ENCODE results near the gene ELMO1. TPM values are rescaled to one million over a fixed set of nuclear protein-coding genes. Genes with fewer than 3 reads are reported as not detected.

Gene ELMO1
- total and polyA plus RNA-seq, 10 donors = 26.0 to 494 (median 201) TPM

DNA sequence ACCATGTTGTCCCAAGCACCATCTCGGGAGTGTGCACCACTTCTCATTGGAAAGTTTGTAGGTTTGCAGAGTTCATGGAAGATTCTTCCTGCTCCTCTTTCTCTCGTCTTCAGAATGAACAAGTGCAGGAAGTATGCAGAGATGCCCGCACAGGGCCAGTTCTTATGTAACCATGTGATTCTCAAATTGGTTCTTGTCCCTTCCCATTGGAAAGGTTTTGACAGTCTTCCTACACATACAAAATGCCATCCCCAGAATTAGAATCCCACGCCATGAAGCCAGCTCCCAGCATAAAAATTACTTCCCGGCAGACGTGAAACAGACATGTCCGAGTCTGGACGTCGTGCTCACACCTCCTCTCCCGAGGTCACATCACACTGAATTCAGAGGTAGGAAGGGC is 251.6 kb downstream of the ELMO1 start:
- Histone ChIP-seq H3K4me3 (no peak overlapping the region), H3K36me3 (peaks cover 0 to 80% (median 17%) of the 10 kb centered on the region in 6 donors), H3K27ac (no peak overlapping the region), H3K4me1 (peaks cover 11 to 68% (median 37%) of the 10 kb centered on the region in 6 donors), H3K27me3 (replicated peaks in 1 of 7) (no peaks in the 10 kb centered on the region), H3K9me3 (no peaks in the 10 kb centered on the region)
- 84 to 89% (median 87%) methylated on average over 10 of the region's 10 CpGs for WGBS, 5 donors
- no peak for DNase-seq
- TF ChIP-seq POLR2AphosphoS5 (IDR thresholded peaks at IDR 0.05) (no peak), CTCF (IDR thresholded peaks at IDR 0.05 in 8 of 11, conservative IDR thresholded peaks at IDR 0.05 in 3 of 11) (no peak), POLR2A (IDR thresholded peaks at IDR 0.05) (no peak)
- intact Hi-C loops (cut with DNase I; ENCODE audit: low total_unique reads) = no loop called here

DNA sequence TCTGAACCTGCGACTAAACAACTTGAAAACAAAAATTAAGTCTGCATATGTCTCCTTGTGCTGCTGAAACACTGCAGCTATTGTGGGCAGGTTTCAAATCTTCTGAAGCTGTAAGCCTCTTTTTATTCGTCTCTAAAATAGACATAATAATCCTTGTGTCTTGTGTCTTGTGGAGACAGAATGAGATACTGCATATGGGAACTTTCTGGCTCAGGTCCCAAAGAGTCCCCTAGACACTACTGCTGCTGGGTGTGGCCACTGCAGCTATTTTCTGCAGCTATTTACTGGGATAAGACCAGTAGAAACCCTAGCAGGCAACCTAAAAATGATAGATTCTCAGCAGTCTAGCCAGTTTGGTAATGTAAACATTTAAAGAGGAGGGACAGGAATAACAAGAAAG is 252.0 kb downstream of the ELMO1 start:
- H3K27me3 ChIP-seq (replicated peaks in 1 of 7) = no peaks in the 10 kb centered on the region
- peaks cover 8 to 64% (median 35%) of the 10 kb centered on the region in 6 donors for H3K4me1 ChIP-seq
- no peak overlapping the region for H3K27ac ChIP-seq
- no peak for TF ChIP-seq POLR2AphosphoS5 (IDR thresholded peaks at IDR 0.05)
- TF ChIP-seq POLR2A (IDR thresholded peaks at IDR 0.05) = no peak
- no peak for TF ChIP-seq CTCF (IDR thresholded peaks at IDR 0.05 in 8 of 11, conservative IDR thresholded peaks at IDR 0.05 in 3 of 11)
- H3K36me3 ChIP-seq = peaks cover 0 to 80% (median 17%) of the 10 kb centered on the region in 6 donors
- intact Hi-C loops (cut with DNase I; ENCODE audit: low total_unique reads) = no loop called here
- no peak for DNase-seq
- no peak overlapping the region for H3K4me3 ChIP-seq
- 83 to 94% (median 86%) methylated on average over 2 of the region's 2 CpGs for WGBS, 5 donors
- H3K9me3 ChIP-seq = no peaks in the 10 kb centered on the region

GRCh38 chr7:37195388-37195787 is 253.3 kb downstream of the ELMO1 start:
- Histone ChIP-seq H3K4me3 (no peak overlapping the region), H3K9me3 (no peaks in the 10 kb centered on the region), H3K36me3 (peaks cover 0 to 88% (median 20%) of the 10 kb centered on the region in 6 donors), H3K27ac (no peak overlapping the region), H3K27me3 (replicated peaks in 1 of 7) (no peaks in the 10 kb centered on the region), H3K4me1 (peaks cover 0 to 51% (median 27%) of the 10 kb centered on the region in 6 donors)
- no peak for DNase-seq
- WGBS, 5 donors = 79 to 95% (median 90%) methylated on average over 7 of the region's 7 CpGs
- intact Hi-C loops (cut with DNase I; ENCODE audit: low total_unique reads) = no loop called here
- TF ChIP-seq CTCF (IDR thresholded peaks at IDR 0.05 in 8 of 11, conservative IDR thresholded peaks at IDR 0.05 in 3 of 11) (no peak), POLR2AphosphoS5 (IDR thresholded peaks at IDR 0.05) (no peak), POLR2A (IDR thresholded peaks at IDR 0.05) (no peak)

GRCh38 chr7:37194943-37195342 is 253.7 kb downstream of the ELMO1 start:
- Histone ChIP-seq H3K9me3 (no peaks in the 10 kb centered on the region), H3K4me1 (peaks cover 0 to 47% (median 25%) of the 10 kb centered on the region in 6 donors), H3K27me3 (replicated peaks in 1 of 7) (no peaks in the 10 kb centered on the region), H3K36me3 (peaks cover 0 to 85% (median 21%) of the 10 kb centered on the region in 6 donors), H3K27ac (no peak overlapping the region), H3K4me3 (no peak overlapping the region)
- 95 to 99% (median 98%) methylated on average over 4 of the region's 4 CpGs for WGBS, 5 donors
- intact Hi-C loops (cut with DNase I; ENCODE audit: low total_unique reads) = no loop called here
- no peak for DNase-seq
- no peak for TF ChIP-seq POLR2AphosphoS5 (IDR thresholded peaks at IDR 0.05)
- no peak for TF ChIP-seq CTCF (IDR thresholded peaks at IDR 0.05 in 8 of 11, conservative IDR thresholded peaks at IDR 0.05 in 3 of 11)
- no peak for TF ChIP-seq POLR2A (IDR thresholded peaks at IDR 0.05)

Measured in spleen (tissue), 11 donors.